ENCODE measurements around the gene SH3BP4.
A peak's percentile ranks its signal among the peaks of the same experiment; 100 is the strongest.

The SH3BP4 gene

GRCh38 chr2:234955971-234956509, 4.2 kb downstream of the SH3BP4 start:
- ATAC-seq (no peak), DNase-seq (ENCODE audit: low spot score in 2 of 2) (no peak)
- H3K4me3 Mint-ChIP-seq: no peak overlapping the region
- no peak overlapping the region for H3K27ac Mint-ChIP-seq
- H3K4me1 Mint-ChIP-seq: no peaks in the 10 kb centered on the region
- no peaks in the 10 kb centered on the region for H3K9me3 Mint-ChIP-seq
- no peaks in the 10 kb centered on the region for H3K36me3 Mint-ChIP-seq

- no peak overlapping the region for H3K27ac Mint-ChIP-seq
- no peaks in the 10 kb centered on the region for H3K36me3 Mint-ChIP-seq
- ATAC-seq (no peak), DNase-seq (ENCODE audit: low spot score in 2 of 2) (no peak)
- no peaks in the 10 kb centered on the region for H3K9me3 Mint-ChIP-seq
- no peaks in the 10 kb centered on the region for H3K4me1 Mint-ChIP-seq
- no peak overlapping the region for H3K4me3 Mint-ChIP-seq
These were observed 6.0 kb downstream of the SH3BP4 start for GRCh38 chr2:234957834-234958135.

- H3K9me3 Mint-ChIP-seq: no peaks in the 10 kb centered on the region
These were observed 6.5 kb downstream of the SH3BP4 start for GRCh38 chr2:234958311-234958710.

GRCh38 chr2:234958746-234959395, 7.1 kb downstream of the SH3BP4 start:
- H3K27ac Mint-ChIP-seq: no peak overlapping the region
- DNase-seq (ENCODE audit: low spot score in 2 of 2): no peak
- ATAC-seq: peak; percentile 16
- H3K9me3 Mint-ChIP-seq: no peaks in the 10 kb centered on the region
- H3K4me3 Mint-ChIP-seq: no peak overlapping the region
- H3K36me3 Mint-ChIP-seq: no peaks in the 10 kb centered on the region
- H3K4me1 Mint-ChIP-seq: no peaks in the 10 kb centered on the region

More at GRCh38 chr2:234958311-234958710, 6.5 kb downstream of the SH3BP4 start:
- Mint-ChIP-seq H3K4me3 (no peak overlapping the region), H3K36me3 (no peaks in the 10 kb centered on the region), H3K27ac (no peak overlapping the region), H3K4me1 (no peaks in the 10 kb centered on the region)
- no peak for DNase-seq (ENCODE audit: low spot score in 2 of 2)
- no peak for ATAC-seq

GRCh38 chr2:234960175-234961088, 8.6 kb downstream of the SH3BP4 start:
- H3K4me3 Mint-ChIP-seq: no peak overlapping the region
- no peaks in the 10 kb centered on the region for H3K36me3 Mint-ChIP-seq
- DNase-seq (ENCODE audit: low spot score in 2 of 2) (no peak), ATAC-seq (no peak)
- no peaks in the 10 kb centered on the region for H3K9me3 Mint-ChIP-seq
- no peaks in the 10 kb centered on the region for H3K4me1 Mint-ChIP-seq
- H3K27ac Mint-ChIP-seq: no peak overlapping the region

- no peak for DNase-seq (ENCODE audit: low spot score in 2 of 2)
- no peaks in the 10 kb centered on the region for H3K4me1 Mint-ChIP-seq
- no peak for ATAC-seq
- no peaks in the 10 kb centered on the region for H3K9me3 Mint-ChIP-seq
- H3K4me3 Mint-ChIP-seq: no peak overlapping the region
- H3K36me3 Mint-ChIP-seq: no peaks in the 10 kb centered on the region
- no peak overlapping the region for H3K27ac Mint-ChIP-seq
These were observed 10.0 kb downstream of the SH3BP4 start for GRCh38 chr2:234961784-234962183.

- no peak overlapping the region for H3K4me3 Mint-ChIP-seq
- H3K27ac Mint-ChIP-seq: no peak overlapping the region
- no peaks in the 10 kb centered on the region for H3K9me3 Mint-ChIP-seq
- no peaks in the 10 kb centered on the region for H3K36me3 Mint-ChIP-seq
- H3K4me1 Mint-ChIP-seq: no peaks in the 10 kb centered on the region
- ATAC-seq (no peak), DNase-seq (ENCODE audit: low spot score in 2 of 2) (no peak)
These were observed 12.2 kb downstream of the SH3BP4 start for GRCh38 chr2:234963773-234964615.

GRCh38 chr2:234964631-234965461, 13.0 kb downstream of the SH3BP4 start:
- no peak overlapping the region for H3K27ac Mint-ChIP-seq
- no peak overlapping the region for H3K4me3 Mint-ChIP-seq
- no peaks in the 10 kb centered on the region for H3K36me3 Mint-ChIP-seq
- H3K4me1 Mint-ChIP-seq: peaks cover 3% of the 10 kb centered on the region
- DNase-seq (ENCODE audit: low spot score in 2 of 2) (no peak), ATAC-seq (no peak)
- H3K9me3 Mint-ChIP-seq: no peaks in the 10 kb centered on the region

- ATAC-seq: no peak
- DNase-seq (ENCODE audit: low spot score in 2 of 2): no peak
- no peak overlapping the region for H3K4me3 Mint-ChIP-seq
- H3K27ac Mint-ChIP-seq: no peak overlapping the region
- H3K4me1 Mint-ChIP-seq: peaks cover 6% of the 10 kb centered on the region
- no peaks in the 10 kb centered on the region for H3K9me3 Mint-ChIP-seq
- no peaks in the 10 kb centered on the region for H3K36me3 Mint-ChIP-seq
These were observed 14.5 kb downstream of the SH3BP4 start for GRCh38 chr2:234966340-234966739.

GRCh38 chr2:234967201-234967869, 15.5 kb downstream of the SH3BP4 start:
- H3K27ac Mint-ChIP-seq: no peak overlapping the region
- H3K4me3 Mint-ChIP-seq: no peak overlapping the region
- ATAC-seq: peak; percentile 33
- peaks cover 6% of the 10 kb centered on the region for H3K4me1 Mint-ChIP-seq
- H3K9me3 Mint-ChIP-seq: no peaks in the 10 kb centered on the region
- no peaks in the 10 kb centered on the region for H3K36me3 Mint-ChIP-seq
- no peak for DNase-seq (ENCODE audit: low spot score in 2 of 2)

GRCh38 chr2:234967870-234968208, 16.0 kb downstream of the SH3BP4 start:
- Mint-ChIP-seq H3K9me3 (no peaks in the 10 kb centered on the region), H3K27ac (no peak overlapping the region), H3K36me3 (no peaks in the 10 kb centered on the region), H3K4me1 (peaks cover 6% of the 10 kb centered on the region), H3K4me3 (no peak overlapping the region)
- DNase-seq (ENCODE audit: low spot score in 2 of 2) (no peak), ATAC-seq (no peak)

GRCh38 chr2:234968631-234969305, 17.0 kb downstream of the SH3BP4 start:
- Mint-ChIP-seq H3K36me3 (no peaks in the 10 kb centered on the region), H3K4me3 (no peak overlapping the region), H3K9me3 (no peaks in the 10 kb centered on the region), H3K27ac (no peak overlapping the region), H3K4me1 (peaks cover 6% of the 10 kb centered on the region)
- ATAC-seq: no peak
- no peak for DNase-seq (ENCODE audit: low spot score in 2 of 2)

GRCh38 chr2:234969306-234970098, 17.7 kb downstream of the SH3BP4 start:
- no peak for ATAC-seq
- Mint-ChIP-seq H3K27ac (no peak overlapping the region), H3K4me3 (no peak overlapping the region)

More at GRCh38 chr2:234969306-234970098, 17.7 kb downstream of the SH3BP4 start:
- Mint-ChIP-seq H3K4me1 (peaks cover 6% of the 10 kb centered on the region), H3K9me3 (no peaks in the 10 kb centered on the region), H3K36me3 (no peaks in the 10 kb centered on the region)
- DNase-seq (ENCODE audit: low spot score in 2 of 2): no peak
